Adrenal gland (tissue), 12 donors: ENCODE data around the gene NKX6-2. TPM values are rescaled to one million over a fixed set of nuclear protein-coding genes. Genes with fewer than 3 reads are reported as not detected.
"Not testable (repeated sequence)": the region's sequence is repeated elsewhere in the genome, so short reads cannot be mapped to it uniquely, and the experiment has no call there.

Experiments used
- DNase-seq, 7 donors: peaks; one replicate each; pipeline ENCODE4 v3.0.0-alpha.2; 2019 to 2020
- H3K27ac ChIP-seq, 5 donors: fragments of 200-600 bp; sonication (generic) in 4 of 5; 1 replicate in 3 of 5; 2 replicates in 2 of 5; pipeline versions ENCODE4 v1.5.1 to v1.8.0; 2016 to 2020; ENCODE audit warnings: mild to moderate bottlenecking in 1 of 5
- H3K27me3 ChIP-seq: fragments of 200-600 bp; 2 replicates; pipeline ENCODE4 v1.8.0; 2021
- H3K36me3 ChIP-seq, 2 donors: fragments of 200-600 bp; replicated peaks in 1 of 2; 1 replicate in 1 of 2; 2 replicates in 1 of 2; pipeline versions ENCODE4 v1.5.1 to v1.8.0; 2018 to 2022
- H3K4me1 ChIP-seq, 2 donors: fragments of 200-600 bp; replicated peaks in 1 of 2; 1 replicate in 1 of 2; 2 replicates in 1 of 2; pipeline versions ENCODE4 v1.5.1 to v1.8.0; 2018 to 2021
- H3K4me3 ChIP-seq, 4 donors: fragments of 200-600 bp; sonication (generic) in 3 of 4; one replicate each; pipeline ENCODE4 v1.5.1; 2016 to 2018
- H3K9me3 ChIP-seq, 3 donors: fragments of 200-600 bp; sonication (generic) in 1 of 3; replicated peaks in 1 of 3; 1 replicate in 2 of 3; 2 replicates in 1 of 3; pipeline versions ENCODE4 v1.5.1 to v1.8.0; 2016 to 2021
- CTCF ChIP-seq, 6 experiments: fragments of 450-650 bp in 4 of 6; fragments of 200-600 bp in 2 of 6; sonication (generic) in 1 of 6; IDR thresholded peaks; 1 replicate in 5 of 6; 2 replicates in 1 of 6; pipeline versions ENCODE4 v1.5.1 to v1.8.0; 2016 to 2021; ENCODE audit warnings: antibody characterized with exemption in 6 of 6, mild to moderate bottlenecking in 2 of 6, moderate library complexity in 1 of 6
- POLR2A ChIP-seq, 2 donors: fragments of 450-650 bp; IDR thresholded peaks; one replicate each; pipeline ENCODE4 v1.6.1; 2017; ENCODE audit warnings: antibody characterized with exemption in 2 of 2, mild to moderate bottlenecking in 2 of 2, moderate library complexity in 1 of 2
- WGBS, 4 donors: extraction: QIAGEN DNeasy Blood & Tissue Kit in 2 of 4; methylation state at CpG; one replicate each; pipeline versions ENCODE4 v1.1.5 to v1.1.7; 2013 to 2017; 5-methylcytosine and 5-hydroxymethylcytosine counted together
- intact Hi-C, 2 donors: fragments of 100-400 bp; cut with DNase I; formaldehyde crosslinking; loops; one replicate each; pipeline versions ENCODE4 v1.14.1 to v1.15.0; 2022 to 2023
- polyA plus RNA-seq, 3 donors: library from polyadenylated mRNA; stranded (reverse); fragments of 200-250 nt in 2 of 3; fragments of 350-450 nt in 1 of 3; fragmentation: Illumina TruSeq in 1 of 3; extraction: RNeasy Lipid Tissue Mini Kit (QIAGEN cat#74804) in 1 of 3; gene quantifications; one replicate each; pipeline ENCODE4 v1.2.3, GENCODE V29; 2013 to 2014
- total RNA-seq, 9 donors: library from RNA; depleted of rRNA in 4 of 9; stranded (reverse); fragments of >200 nt in 4 of 9; fragments of 120-200 nt in 1 of 9; fragmentation: NEBNext Ultra II Directional in 1 of 9; extraction: Animal tissue kit (Norgen Biotek cat#: 25700) in 1 of 9; gene quantifications; one replicate each; pipeline versions ENCODE4 v1.1.0 to v1.2.4, GENCODE V29; 2013 to 2023
- donor health status: healthy with polysubstance abuse.
- donor health status: Bipolar disorder and iron deficiency.
- donor health status: DM: yes; HTN: yes; CAD: no.
- donor health status: DM: no; HTN: no; CAD: no.
- donor health status: DM: no; HTN: no; CAD: no.
- donor health status: DM: yes; HTN: yes; CAD: no.

The NKX6-2 gene
- total and polyA plus RNA-seq, 12 donors: 0.37 to 0.40 TPM; not detected in 10

GRCh38 chr10:132744839-132745238, 41.1 kb downstream of the NKX6-2 start:
- intact Hi-C loops: no loop called here
- no peaks in the 10 kb centered on the region for H3K27me3 ChIP-seq
- H3K36me3 ChIP-seq: peaks cover 0 to 6% of the 10 kb centered on the region in 2 donors
- whole genome bisulfite sequencing, 4 donors: 93 to 97% (median 95%) methylated on average over 13 to 19 of the region's 19 CpGs
- no peak overlapping the region for H3K27ac ChIP-seq
- TF ChIP-seq CTCF (IDR thresholded peaks at IDR 0.05): no peak
- TF ChIP-seq POLR2A (IDR thresholded peaks at IDR 0.05): no peak
- no peaks in the 10 kb centered on the region for H3K4me1 ChIP-seq
- H3K4me3 ChIP-seq: no peak overlapping the region
- DNase-seq: no peak
- H3K9me3 ChIP-seq: no peaks in the 10 kb centered on the region

GRCh38 chr10:132743925-132744490, 41.9 kb downstream of the NKX6-2 start:
- H3K36me3 ChIP-seq: no peaks in the 10 kb centered on the region
- 91 to 97% (median 94%) methylated on average over 16 to 18 of the region's 18 CpGs for WGBS, 4 donors

GRCh38 chr10:132743196-132743924, 42.6 kb downstream of the NKX6-2 start:
- DNase-seq, H3K4me1 ChIP-seq, H3K36me3 ChIP-seq, H3K27me3 ChIP-seq, H3K9me3 ChIP-seq, H3K27ac ChIP-seq, H3K4me3 ChIP-seq, intact Hi-C loops: not testable (repeated sequence)
- 69 to 94% (median 82%) methylated on average over 7 to 30 of the region's 30 CpGs for WGBS, 4 donors

More at GRCh38 chr10:132743925-132744490, 41.9 kb downstream of the NKX6-2 start:
- DNase-seq: no peak
- TF ChIP-seq CTCF (IDR thresholded peaks at IDR 0.05) (no peak), POLR2A (IDR thresholded peaks at IDR 0.05) (no peak)
- intact Hi-C loops: no loop called here
- Histone ChIP-seq H3K9me3 (no peaks in the 10 kb centered on the region), H3K27ac (no peak overlapping the region), H3K4me3 (no peak overlapping the region), H3K4me1 (no peaks in the 10 kb centered on the region), H3K27me3 (no peaks in the 10 kb centered on the region)

GRCh38 chr10:132742837-132743194, 43.1 kb downstream of the NKX6-2 start:
- Histone ChIP-seq H3K27ac (no peak overlapping the region), H3K4me3 (no peak overlapping the region), H3K4me1 (no peaks in the 10 kb centered on the region), H3K9me3 (no peaks in the 10 kb centered on the region), H3K36me3 (no peaks in the 10 kb centered on the region), H3K27me3 (no peaks in the 10 kb centered on the region)
- TF ChIP-seq POLR2A (IDR thresholded peaks at IDR 0.05): no peak
- TF ChIP-seq CTCF (IDR thresholded peaks at IDR 0.05): no peak
- 82 to 91% (median 84%) methylated on average over 11 to 12 of the region's 12 CpGs for WGBS, 4 donors
- DNase-seq: no peak
- intact Hi-C loops: no loop called here
